CD4-positive, alpha-beta T cell treated with Interleukin-1 beta for 1 hour (primary cell): Measurements from ENCODE around the gene AKR1A1.
A peak's percentile ranks its signal among the peaks of the same experiment; 100 is the strongest.
"Not testable (repeated sequence)": the region's sequence is repeated elsewhere in the genome, so short reads cannot be mapped to it uniquely, and the experiment has no call there.

Experiments
- DNase-seq, 2 donors: peaks; one replicate each; pipeline ENCODE4 v3.0.0-alpha.2; 2020 to 2022

Gene AKR1A1

GRCh38 chr1:45550401-45551351 lies at the start of gene AKR1A1:
Gene AKR1A1, plus strand, starts transcription at chr1:45550826. Its CDS starts 10,969 bp downstream, at chr1:45561795.
- peak; percentile 85 to 87 for DNase-seq

- DNase-seq = no peak
These were observed 49.1 kb upstream of the AKR1A1 start for GRCh38 chr1:45501505-45501859.

GRCh38 chr1:45503462-45504360 lies 46.9 kb upstream of the AKR1A1 start:
- DNase-seq = no peak

GRCh38 chr1:45507195-45507594 lies 43.4 kb upstream of the AKR1A1 start:
- no peak for DNase-seq

- DNase-seq = no peak
These were observed 42.7 kb upstream of the AKR1A1 start for GRCh38 chr1:45507893-45508292.

- DNase-seq = no peak
These were observed 42.1 kb upstream of the AKR1A1 start for GRCh38 chr1:45508295-45509151.

- no peak for DNase-seq
These were observed 40.3 kb upstream of the AKR1A1 start for GRCh38 chr1:45510036-45510971.

- DNase-seq = no peak
These were observed 39.6 kb upstream of the AKR1A1 start for GRCh38 chr1:45510972-45511527.

- peak; percentile 64 to 66 for DNase-seq
These were observed 38.0 kb upstream of the AKR1A1 start for GRCh38 chr1:45512641-45513054.

GRCh38 chr1:45513532-45514260 lies 36.9 kb upstream of the AKR1A1 start:
- DNase-seq = not testable (repeated sequence)

GRCh38 chr1:45516036-45516435 lies 34.6 kb upstream of the AKR1A1 start:
- no peak for DNase-seq

GRCh38 chr1:45516465-45516864 lies 34.2 kb upstream of the AKR1A1 start:
- no peak for DNase-seq

GRCh38 chr1:45518366-45518765 lies 32.3 kb upstream of the AKR1A1 start:
- not testable (repeated sequence) for DNase-seq

GRCh38 chr1:45518910-45519309 lies 31.7 kb upstream of the AKR1A1 start:
- DNase-seq = no peak

- DNase-seq = not testable (repeated sequence)
These were observed 30.9 kb upstream of the AKR1A1 start for GRCh38 chr1:45519774-45520173.

GRCh38 chr1:45521413-45522323 lies 29.0 kb upstream of the AKR1A1 start, which contains the start of gene PRDX1:
Gene PRDX1, minus strand, starts transcription at chr1:45521884. Its CDS starts 2,841 bp downstream, at chr1:45519043.
- DNase-seq = peak; percentile 95 to 97

- no peak for DNase-seq
These were observed 28.1 kb upstream of the AKR1A1 start for GRCh38 chr1:45522324-45523104.

GRCh38 chr1:45523516-45523915 lies 27.1 kb upstream of the AKR1A1 start:
- not testable (repeated sequence) for DNase-seq
